K562 (cell line): ENCODE data around the gene DOCK4. TPM values are rescaled to one million over a fixed set of nuclear protein-coding genes. Genes with fewer than 3 reads are reported as not detected.

Source experiments
- ATAC-seq: fragments of 200-7000 bp; cut with Tn5 transposase; 3 replicates; pipeline ENCODE4 v1.9.1; 2020; ENCODE audit warnings: moderate library complexity
- BruUV-seq: library from RNA; stranded (reverse); fragments of 400-500 nt; replicated peaks from 2 replicates; lab custom pipeline; 2021; lab: Mats Ljungman, UMichigan
- CTCF ChIA-PET: fragments of 300-600 bp; formaldehyde crosslinking; extraction: SDS; loops from one replicate; lab custom pipeline; 2021; ENCODE audit warnings: low intra/inter-chr PET ratio; lab: Yijun Ruan, JAX
- POLR2A ChIA-PET: fragments of 300-600, 350-650 bp; sonication (Branson Sonifier 250); formaldehyde crosslinking; extraction: SDS; loops from one replicate; lab custom pipeline; 2021; ENCODE audit warnings: antibody characterized with exemption, inconsistent platforms; lab: Yijun Ruan, JAX
- DNase-seq, 4 experiments: peaks; one replicate each; pipeline versions ENCODE4 v3.0.0 to v3.0.0-alpha.2; 2011 to 2018; ENCODE audit warnings: low spot score in 3 of 4, mixed read lengths in 3 of 4; ENCODE audit errors: extremely low read depth in 1 of 4
- FAIRE-seq: peaks from 2 replicates; lab custom pipeline; 2011; peaks lifted over from hg19 to GRCh38; lab: Jason Lieb, UNC
- H2AFZ ChIP-seq: 2 replicates; pipeline ENCODE4 v1.6.0; 2011; ENCODE audit warnings: low read depth, low read length, control low read depth, inconsistent platforms
- H3K27ac ChIP-seq: fragments of 200-600 bp; 3 replicates; pipeline ENCODE4 v1.8.0; 2011; ENCODE audit warnings: low read depth, mild to moderate bottlenecking, control low read depth, inconsistent platforms, low read length, moderate library complexity, mixed read lengths; ENCODE audit errors: extremely low read depth
- H3K27me3 ChIP-seq, 2 experiments: fragments of 300-600 bp in 1 of 2; 2 replicates in 1 of 2; 3 replicates in 1 of 2; pipeline versions ENCODE4 v1.6.0 to v1.8.0; 2011; ENCODE audit warnings: inconsistent platforms in 2 of 2, low read length in 2 of 2, mild to moderate bottlenecking in 1 of 2, mixed read lengths in 1 of 2, moderate library complexity in 1 of 2; ENCODE audit not compliant: control insufficient read depth in 2 of 2, insufficient read depth in 2 of 2
- H3K36me3 ChIP-seq: fragments of 300-600 bp; 3 replicates; pipeline ENCODE4 v1.8.0; 2011; ENCODE audit warnings: mild to moderate bottlenecking, low read length, inconsistent platforms; ENCODE audit not compliant: control insufficient read depth, insufficient read depth
- H3K4me1 ChIP-seq, 2 experiments: fragments of 200-600 bp in 1 of 2; replicated peaks in 1 of 2; 2 replicates in 1 of 2; 3 replicates in 1 of 2; pipeline versions ENCODE4 v1.5.1 to v1.8.0; 2011; ENCODE audit warnings: inconsistent platforms in 2 of 2, low read length in 2 of 2, mild to moderate bottlenecking in 1 of 2, mixed read lengths in 1 of 2, moderate library complexity in 1 of 2; ENCODE audit not compliant: control insufficient read depth in 2 of 2, insufficient read depth in 2 of 2
- H3K4me2 ChIP-seq: 2 replicates; pipeline ENCODE4 v1.6.1; 2011; ENCODE audit warnings: low read length, control low read depth, inconsistent platforms, mixed read lengths; ENCODE audit not compliant: insufficient read depth
- H3K4me3 ChIP-seq: fragments of 200-600 bp; sonication (generic), shearing (Covaris generic); 2 replicates; pipeline ENCODE4 v1.5.1; 2016; ENCODE audit warnings: control low read depth, inconsistent platforms
- H3K79me2 ChIP-seq: fragments of 200-600 bp; 3 replicates; pipeline ENCODE4 v1.8.0; 2011; ENCODE audit warnings: low read length, inconsistent platforms; ENCODE audit not compliant: control insufficient read depth, insufficient read depth
- H3K9ac ChIP-seq, 2 experiments: 2 replicates each; pipeline versions ENCODE4 v1.6.0 to v1.6.1; 2011; ENCODE audit warnings: low read depth in 2 of 2, low read length in 2 of 2, control low read depth in 1 of 2, inconsistent platforms in 1 of 2, mild to moderate bottlenecking in 1 of 2, mixed read lengths in 1 of 2; ENCODE audit not compliant: insufficient read depth in 1 of 2
- H3K9me1 ChIP-seq: one replicate; pipeline ENCODE4 v1.6.0; 2011; ENCODE audit warnings: inconsistent platforms, mild to moderate bottlenecking, low read length, moderate library complexity; ENCODE audit not compliant: control insufficient read depth, insufficient read depth
- H3K9me3 ChIP-seq: replicated peaks from 2 replicates; pipeline ENCODE4 v1.5.1; 2011; ENCODE audit warnings: low read depth, low read length, inconsistent platforms; ENCODE audit not compliant: control insufficient read depth, insufficient read depth
- H4K20me1 ChIP-seq: replicated peaks from 2 replicates; pipeline ENCODE4 v1.6.1; 2011; ENCODE audit warnings: low read length, inconsistent platforms, mixed read lengths; ENCODE audit not compliant: control insufficient read depth, insufficient read depth
- CBFB ChIP-seq: sonication (generic); formaldehyde crosslinking; IDR thresholded peaks from 2 replicates; pipeline ENCODE4 v1.4.0; 2020; ENCODE audit warnings: mild to moderate bottlenecking, missing genetic modification reagents
- CEBPG ChIP-seq, 3 experiments: fragments of 200-800 bp in 1 of 3; sonication (Bioruptor generic) in 1 of 3; sonication (generic) in 1 of 3; formaldehyde crosslinking in 1 of 3; IDR thresholded peaks in 2 of 3; conservative IDR thresholded peaks in 1 of 3; 2 replicates each; pipeline versions ENCODE4 v1.6.1 to v1.8.0; 2016 to 2022; ENCODE audit warnings: missing compliant biosample characterization in 2 of 3, missing genetic modification characterization in 2 of 3, mild to moderate bottlenecking in 1 of 3, missing genetic modification reagents in 1 of 3
- CREM ChIP-seq: IDR thresholded peaks from 2 replicates; pipeline ENCODE4 v1.6.1; 2014; ENCODE audit warnings: antibody characterized with exemption, low read depth
- CTBP1 ChIP-seq: fragments of 450-650 bp; IDR thresholded peaks from 2 replicates; pipeline ENCODE4 v1.6.1; 2016; ENCODE audit warnings: borderline replicate concordance
- DPF2 ChIP-seq: fragments of 450-650 bp; IDR thresholded peaks from 2 replicates; pipeline ENCODE4 v1.6.1; 2016
- ELF2 ChIP-seq: fragments of 250-450 bp; sonication (Bioruptor Pico); IDR thresholded peaks from 2 replicates; pipeline ENCODE4 v1.5.0; 2021; ENCODE audit warnings: mild to moderate bottlenecking
- FOXP4 ChIP-seq: sonication (generic); formaldehyde crosslinking; IDR thresholded peaks from 2 replicates; pipeline ENCODE4 v1.8.0; 2022; ENCODE audit warnings: mild to moderate bottlenecking, missing genetic modification reagents, borderline replicate concordance
- HMG20B ChIP-seq: fragments of 250-450 bp; sonication (Bioruptor Pico); IDR thresholded peaks from 2 replicates; pipeline ENCODE4 v1.5.0; 2021; ENCODE audit warnings: mild to moderate bottlenecking
- HNRNPH1 ChIP-seq: fragments of 200-400 bp; formaldehyde crosslinking; optimal IDR thresholded peaks from 2 replicates; pipeline ENCODE3; 2017; ENCODE audit warnings: low read depth, mild to moderate bottlenecking, low read length, moderate library complexity
- KAT2B ChIP-seq: IDR thresholded peaks from one replicate; pipeline ENCODE4 v1.6.1; 2012; ENCODE audit warnings: low read depth, mild to moderate bottlenecking, control low read depth, inconsistent platforms, low read length, moderate library complexity
- RBM25 ChIP-seq: fragments of 200-400 bp; formaldehyde crosslinking; IDR thresholded peaks from 2 replicates; pipeline ENCODE4 v1.6.1; 2018; ENCODE audit warnings: low read length, low read depth, moderate library complexity; ENCODE audit not compliant: severe bottlenecking
- RUNX1 ChIP-seq: sonication (generic); IDR thresholded peaks from 2 replicates; pipeline ENCODE4 v1.6.1; 2016; ENCODE audit warnings: antibody characterized with exemption, low read depth
- TCFL5 ChIP-seq: fragments of 250-450 bp; sonication (Bioruptor Pico); conservative IDR thresholded peaks from 2 replicates; pipeline ENCODE4 v1.6.1; 2021; ENCODE audit warnings: mild to moderate bottlenecking, moderate library complexity, matching md5 sums
- ZBTB33 ChIP-seq: sonication (generic); formaldehyde crosslinking; IDR thresholded peaks from 2 replicates; pipeline ENCODE4 v1.8.1; 2023; ENCODE audit warnings: mild to moderate bottlenecking, missing genetic modification reagents
- ZNF133 ChIP-seq: fragments of 250-450 bp; sonication (Bioruptor Pico); IDR thresholded peaks from 2 replicates; pipeline ENCODE4 v1.4.0; 2020; ENCODE audit warnings: mild to moderate bottlenecking
- ZZZ3 ChIP-seq: fragments of 450-650 bp; IDR thresholded peaks from 2 replicates; pipeline ENCODE4 v1.6.1; 2016; ENCODE audit warnings: antibody characterized with exemption, mild to moderate bottlenecking, moderate library complexity
- WGBS: fragments of 100-300 bp; shearing (Covaris generic); methylation state at CpG from one replicate; pipeline ENCODE4 v1.1.6; 2016; ENCODE audit warnings: low coverage, mixed read lengths; ENCODE audit not compliant: insufficient coverage; ENCODE audit errors: missing lambda C conversion rate; 5-methylcytosine and 5-hydroxymethylcytosine counted together
- in situ Hi-C: fragments of 300-500 bp; cut with MboI; formaldehyde crosslinking; loops from 4 replicates; pipeline ENCODE4 v1.15.0; 2018; ENCODE audit warnings: inconsistent platforms, mixed read lengths
- intact Hi-C: fragments of 100-400 bp; cut with micrococcal nuclease; formaldehyde crosslinking; loops from 2 replicates; pipeline ENCODE4 v1.14.2; 2022
- polyA plus RNA-seq, 8 experiments: library from polyadenylated mRNA; depleted of rRNA in 4 of 8; stranded (reverse) in 5 of 8; unstranded in 3 of 8; fragments of >200 nt; fragmentation: Nextera tagmentation in 2 of 8; fragmentation: Illumina TruSeq in 1 of 8; extraction: Ambion mirVana in 2 of 8; extraction: Trizol in 1 of 8; gene quantifications; 2 replicates each; pipeline versions ENCODE4 v1.2.1 to v1.2.3, GENCODE V29; 2011 to 2014; ENCODE audit warnings: inconsistent platforms in 1 of 8, missing spikeins in 1 of 8
- total RNA-seq, 7 experiments: library from RNA; depleted of rRNA in 6 of 7; stranded (reverse); fragments of >200 nt in 6 of 7; fragmentation: Illumina TruSeq in 2 of 7; extraction: Trizol in 2 of 7; gene quantifications; 2 replicates each; pipeline versions ENCODE4 v1.2.1 to v1.2.3, GENCODE V29; 2011 to 2021; ENCODE audit warnings: low replicate concordance in 1 of 7
- TF ChIP-seq, protein P1 (sequence below), 2 experiments: fragments of 450-650 bp in 1 of 2; sonication (generic) in 1 of 2; formaldehyde crosslinking in 1 of 2; IDR thresholded peaks in 1 of 2; conservative IDR thresholded peaks in 1 of 2; 2 replicates each; pipeline versions ENCODE4 v1.6.1 to v1.8.1; 2016 to 2023; ENCODE audit warnings: mild to moderate bottlenecking in 2 of 2, moderate library complexity in 2 of 2, inconsistent platforms in 1 of 2, missing genetic modification reagents in 1 of 2

DOCK4 gene
- total and polyA plus RNA-seq, 9 of the 15 experiments (the other 6 are each of a cell fraction or from before 2014, with no cell fraction given) = 0.42 to 5.7 (median 2.3) TPM

DNA sequence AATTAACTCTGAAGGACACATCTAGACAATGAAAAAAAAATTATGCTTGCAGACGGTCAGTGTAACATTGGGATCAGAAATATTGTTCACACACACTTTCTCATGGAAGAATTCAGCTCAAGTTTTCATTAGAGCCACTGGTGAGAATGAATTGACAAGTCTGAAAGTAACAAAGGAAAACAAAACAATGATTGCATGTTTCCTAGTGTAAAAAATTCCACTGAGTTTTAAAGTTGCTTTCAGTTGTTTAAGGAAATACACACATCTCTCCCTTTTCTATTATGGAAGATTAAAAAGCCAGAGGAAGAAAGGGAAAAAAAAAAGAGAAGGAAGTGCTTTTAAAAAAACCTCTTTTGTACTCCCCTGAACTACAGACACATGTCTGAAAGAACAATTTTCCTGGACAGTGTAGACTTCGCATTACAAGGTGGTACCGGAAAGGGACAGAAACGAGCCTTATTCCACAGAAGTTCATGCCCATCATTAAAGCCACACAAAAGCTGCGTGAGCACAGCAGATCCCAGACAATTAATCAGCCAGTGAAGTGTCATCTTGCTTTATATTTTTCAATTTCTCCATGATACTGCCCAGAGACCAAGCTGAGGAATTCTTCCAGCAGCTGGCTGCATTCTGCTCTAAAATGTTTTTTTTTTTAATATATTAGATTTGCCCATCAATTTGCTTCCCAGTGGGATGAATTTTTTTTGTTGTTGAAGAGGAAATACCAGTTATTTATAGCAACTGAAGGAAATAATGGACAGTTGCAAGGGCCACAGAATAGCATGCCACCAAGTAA lies 294.8 kb downstream of the DOCK4 start:
- Histone ChIP-seq H3K9ac (no peak overlapping the region), H2AFZ (no peak overlapping the region), H3K9me3 (no peaks in the 10 kb centered on the region), H3K27me3 (no peaks in the 10 kb centered on the region), H3K9me1 (no peaks in the 10 kb centered on the region), H4K20me1 (no peaks in the 10 kb centered on the region), H3K36me3 (no peaks in the 10 kb centered on the region), H3K27ac (no peak overlapping the region), H3K4me3 (no peak overlapping the region), H3K4me1 (no peaks in the 10 kb centered on the region), H3K79me2 (no peaks in the 10 kb centered on the region), H3K4me2 (no peak overlapping the region)
- 0% methylated on average over 5 of the region's 5 CpGs for WGBS
- in situ Hi-C loops (no loop called here), intact Hi-C loops (no loop called here)
- ChIA-PET POLR2A (interaction anchor here (1.3 kb wide), 1 partner anchor 19 kb away, joined by 3 read pairs; no protein-coding TSS in a partner anchor), CTCF (no interaction called here)
- no peak for TF ChIP-seq ZNF133 (CRISPR knock-in tag)
- no peak for TF ChIP-seq CBFB
- TF ChIP-seq CREM = no peak
- TF ChIP-seq ZZZ3 = no peak
- TF ChIP-seq CEBPG (CRISPR knock-in tag; IDR thresholded peaks at IDR 0.05) = no peak
- TF ChIP-seq CEBPG (tag; conservative IDR thresholded peaks at IDR 0.05 in 1 of 2, IDR thresholded peaks at IDR 0.05 in 1 of 2) = no peak
- no peak for TF ChIP-seq HMG20B (CRISPR knock-in tag)
- no peak for TF ChIP-seq HNRNPH1
- TF ChIP-seq RUNX1 = no peak
- no peak for TF ChIP-seq FOXP4 (CRISPR knock-in tag)
- TF ChIP-seq, protein P1, sequence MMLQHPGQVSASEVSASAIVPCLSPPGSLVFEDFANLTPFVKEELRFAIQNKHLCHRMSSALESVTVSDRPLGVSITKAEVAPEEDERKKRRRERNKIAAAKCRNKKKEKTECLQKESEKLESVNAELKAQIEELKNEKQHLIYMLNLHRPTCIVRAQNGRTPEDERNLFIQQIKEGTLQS (IDR thresholded peaks at IDR 0.05) = no peak
- TF ChIP-seq, protein P1 (CRISPR knock-in tag; conservative IDR thresholded peaks at IDR 0.05) = no peak
- no peak for TF ChIP-seq KAT2B
- no peak for TF ChIP-seq RBM25
- no peak for TF ChIP-seq ELF2 (CRISPR knock-in tag)
- TF ChIP-seq DPF2 = no peak
- no peak for TF ChIP-seq TCFL5 (CRISPR knock-in tag)
- TF ChIP-seq CTBP1 = no peak
- no peak for TF ChIP-seq ZBTB33 (CRISPR knock-in tag)
- BruUV-seq = no TSS peak
- FAIRE-seq (no peak), ATAC-seq (no peak), DNase-seq (no peak)
